Left ventricle myocardium inferior (tissue), 1 donor: ENCODE measurements around the gene DNAJC5G. TPM values are rescaled to one million over a fixed set of nuclear protein-coding genes. Genes with fewer than 3 reads are reported as not detected.
A peak's percentile ranks its signal among the peaks of the same experiment; 100 is the strongest.

Experiments used
- DNase-seq: peaks from one replicate; pipeline ENCODE4 v3.0.0-alpha.2; 2020
- H3K27ac ChIP-seq: fragments of 200-600 bp; replicated peaks from 2 replicates; pipeline ENCODE4 v1.8.0; 2021
- H3K27me3 ChIP-seq: fragments of 200-600 bp; 2 replicates; pipeline ENCODE4 v1.8.0; 2021; ENCODE audit warnings: low read depth
- H3K36me3 ChIP-seq: fragments of 200-600 bp; 2 replicates; pipeline ENCODE4 v1.8.0; 2021
- H3K4me1 ChIP-seq: fragments of 200-600 bp; 2 replicates; pipeline ENCODE4 v1.8.0; 2021
- H3K4me3 ChIP-seq: fragments of 200-600 bp; 2 replicates; pipeline ENCODE4 v1.8.0; 2021; ENCODE audit warnings: mild to moderate bottlenecking, moderate library complexity
- H3K9me3 ChIP-seq: fragments of 200-600 bp; replicated peaks from 2 replicates; pipeline ENCODE4 v1.8.0; 2021
- CTCF ChIP-seq: fragments of 200-600 bp; IDR thresholded peaks from 2 replicates; pipeline ENCODE4 v1.8.0; 2021; ENCODE audit warnings: antibody characterized with exemption, mild to moderate bottlenecking, borderline replicate concordance
- intact Hi-C: fragments of 100-400 bp; cut with micrococcal nuclease; formaldehyde crosslinking; loops from one replicate; pipeline ENCODE4 v1.11.0; 2022
- total RNA-seq: library from RNA; stranded (reverse); fragmentation: NEBNext Ultra II Directional; extraction: Animal tissue kit (Norgen Biotek cat#: 25700); gene quantifications from one replicate; pipeline ENCODE4 v1.2.1, GENCODE V29; 2021
- donor health status: DM: no; HTN: yes; CAD: no; lungs with severe emphysema.

Gene DNAJC5G
- total RNA-seq, 1 donor from 2014 or later, result 1.2 TPM

- intact Hi-C loops, result no loop called here
- DNase-seq, result no peak
- Histone ChIP-seq H3K4me1 (peaks cover 56% of the 10 kb centered on the region), H3K9me3 (no peaks in the 10 kb centered on the region), H3K27ac (peak overlapping the region; percentile 93), H3K27me3 (peaks cover 32% of the 10 kb centered on the region), H3K36me3 (no peaks in the 10 kb centered on the region), H3K4me3 (peak overlapping the region; percentile 74)
- TF ChIP-seq CTCF, result no peak
Measured at GRCh38 chr2:27284996-27285395, 9.8 kb downstream of the DNAJC5G start.

GRCh38 chr2:27285481-27285880 is 10.2 kb downstream of the DNAJC5G start:
- no peak for DNase-seq
- TF ChIP-seq CTCF, result no peak
- H3K27ac ChIP-seq, result no peak overlapping the region
- H3K9me3 ChIP-seq, result no peaks in the 10 kb centered on the region
- H3K36me3 ChIP-seq, result no peaks in the 10 kb centered on the region
- H3K4me1 ChIP-seq, result peaks cover 56% of the 10 kb centered on the region
- peak overlapping the region; percentile 74 for H3K4me3 ChIP-seq
- H3K27me3 ChIP-seq, result peaks cover 30% of the 10 kb centered on the region
- intact Hi-C loops, result no loop called here

GRCh38 chr2:27288610-27289009 is 13.4 kb downstream of the DNAJC5G start:
- H3K27me3 ChIP-seq, result peaks cover 11% of the 10 kb centered on the region
- H3K9me3 ChIP-seq, result no peaks in the 10 kb centered on the region
- no peak for DNase-seq
- H3K4me1 ChIP-seq, result peaks cover 74% of the 10 kb centered on the region
- H3K4me3 ChIP-seq, result peak overlapping the region; percentile 74
- TF ChIP-seq CTCF, result no peak
- no peaks in the 10 kb centered on the region for H3K36me3 ChIP-seq
- peak overlapping the region; percentile 78 for H3K27ac ChIP-seq
- intact Hi-C loops, result no loop called here

GRCh38 chr2:27290549-27290948 is 15.3 kb downstream of the DNAJC5G start:
- Histone ChIP-seq H3K4me3 (peak overlapping the region; percentile 74), H3K9me3 (no peaks in the 10 kb centered on the region), H3K36me3 (no peaks in the 10 kb centered on the region), H3K4me1 (peaks cover 92% of the 10 kb centered on the region), H3K27ac (peak overlapping the region; percentile 78), H3K27me3 (peaks cover 6% of the 10 kb centered on the region)
- intact Hi-C loops, result loop anchor here (10.0 kb wide), 1 partner anchor 196 kb away; no protein-coding TSS in a partner anchor
- no peak for TF ChIP-seq CTCF
- no peak for DNase-seq

GRCh38 chr2:27291865-27292264 is 16.6 kb downstream of the DNAJC5G start:
- Histone ChIP-seq H3K27ac (peak overlapping the region; percentile 78), H3K4me3 (peak overlapping the region; percentile 74), H3K4me1 (peaks cover 97% of the 10 kb centered on the region), H3K27me3 (peaks cover 6% of the 10 kb centered on the region), H3K9me3 (no peaks in the 10 kb centered on the region), H3K36me3 (no peaks in the 10 kb centered on the region)
- intact Hi-C loops, result loop anchor here (10.0 kb wide), 1 partner anchor 197 kb away; no protein-coding TSS in a partner anchor
- peak; percentile 12 for TF ChIP-seq CTCF
- DNase-seq, result no peak
